ENCODE data around the gene NOPCHAP1.
"Not testable (repeated sequence)": the region's sequence is repeated elsewhere in the genome, so short reads cannot be mapped to it uniquely, and the experiment has no call there.

Gene NOPCHAP1

DNA sequence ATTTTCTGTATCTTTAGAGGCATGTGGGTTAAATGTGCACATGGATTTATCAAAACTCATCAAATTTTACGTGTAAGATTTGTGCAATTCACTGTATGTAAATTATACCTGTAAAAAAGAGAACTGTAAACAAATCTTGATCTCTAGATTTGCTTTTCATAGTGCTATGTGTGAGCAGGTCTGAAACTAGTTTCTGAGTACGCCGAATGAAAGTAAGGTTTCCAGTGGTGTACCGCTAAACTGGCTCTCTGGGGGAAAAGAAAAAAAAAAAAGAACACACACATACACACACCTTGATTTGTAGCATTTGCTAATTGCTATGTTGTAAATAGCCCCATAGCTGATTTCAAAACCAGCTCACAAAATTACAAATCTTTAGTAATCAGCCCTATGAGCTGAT, 19.4 kb upstream of the NOPCHAP1 start:
- no peak for DNase-seq

DNA sequence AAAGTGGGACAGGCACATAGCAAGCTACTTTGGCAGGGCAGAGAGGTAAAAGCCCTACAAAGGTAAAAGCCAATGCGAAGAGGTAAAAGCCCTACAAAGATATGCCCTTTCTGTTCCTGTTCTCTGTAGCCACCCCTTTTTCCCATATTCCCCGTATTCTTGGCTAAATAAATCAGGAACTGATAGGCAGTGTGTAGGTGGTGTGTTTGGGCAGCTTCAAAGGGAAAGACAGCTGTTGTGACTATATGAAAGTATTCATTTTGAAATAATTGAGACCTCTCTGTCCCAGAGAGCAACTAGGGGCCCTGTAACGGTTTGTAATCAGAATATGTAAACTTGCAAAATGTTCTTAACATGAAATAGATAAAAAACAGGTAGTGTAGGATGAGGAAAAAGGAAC, 16.8 kb upstream of the NOPCHAP1 start:
- no peak for DNase-seq

DNA sequence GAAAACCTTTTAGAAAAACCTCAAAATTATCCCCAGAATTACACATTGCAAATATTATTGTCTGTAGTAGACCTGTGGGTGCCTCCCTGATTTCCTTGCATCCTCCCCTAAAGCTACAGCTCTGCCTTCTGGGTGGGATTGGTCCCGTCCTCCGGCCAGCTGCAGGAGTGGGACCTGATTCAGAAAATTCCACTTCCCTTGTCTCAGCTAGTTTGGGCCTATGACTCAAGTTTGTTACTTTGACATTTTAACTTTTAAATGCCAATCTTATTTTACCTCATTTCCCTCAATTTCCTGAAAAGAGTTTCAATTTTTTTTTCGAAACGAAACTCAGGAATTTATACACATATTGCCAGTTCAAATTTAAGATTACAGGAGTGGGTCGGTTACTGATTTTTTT, 14.8 kb upstream of the NOPCHAP1 start:
- no peak for DNase-seq

DNA sequence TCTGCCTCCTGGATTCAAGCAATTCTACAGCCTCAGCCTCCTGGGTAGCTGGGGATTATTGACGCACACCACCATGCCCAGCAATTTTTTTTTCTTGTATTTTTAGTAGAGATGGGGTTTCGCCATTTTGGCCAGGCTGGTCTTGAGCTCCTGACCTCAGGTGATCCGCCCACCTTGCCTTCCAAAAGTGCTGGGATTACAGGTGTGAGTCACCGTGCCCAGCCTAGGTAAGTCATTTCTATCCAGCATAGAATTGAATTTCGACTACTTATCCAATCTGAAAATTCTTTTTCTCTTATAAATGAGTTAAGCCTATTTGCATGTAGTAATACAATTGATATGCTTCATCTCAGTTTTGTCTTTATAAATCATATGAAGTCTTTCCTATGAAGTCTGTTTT, 12.9 kb upstream of the NOPCHAP1 start:
- DNase-seq, result no peak

DNA sequence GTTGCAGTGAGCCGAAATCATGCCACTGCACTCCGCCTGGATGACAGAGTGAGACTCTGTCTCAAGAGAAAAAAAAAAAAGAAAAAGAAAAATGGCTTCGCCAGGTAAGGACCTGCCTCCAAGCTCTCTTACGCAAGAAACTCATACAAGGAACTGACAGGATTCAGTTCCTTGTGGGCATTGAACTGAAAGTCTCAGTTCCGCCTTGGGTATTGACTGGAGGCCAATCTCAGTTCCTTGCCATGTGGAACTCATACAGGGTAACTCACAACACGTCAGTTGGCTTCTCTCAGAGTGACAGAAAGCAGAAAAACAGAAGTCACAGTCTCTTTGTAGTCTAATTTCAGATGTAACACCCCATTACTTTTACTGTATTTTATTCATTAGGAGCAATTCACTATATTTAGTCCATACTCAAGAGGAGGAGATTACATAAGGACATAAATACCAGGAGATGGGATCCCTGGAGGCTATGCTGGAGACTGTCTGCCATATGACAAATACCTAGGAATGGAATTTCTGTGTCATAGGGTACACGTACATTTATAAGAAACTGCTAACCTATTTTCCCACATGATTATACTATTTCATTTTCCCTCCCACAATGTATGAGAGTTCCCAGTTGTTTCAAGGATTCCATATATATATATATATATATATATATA, 11.4 kb upstream of the NOPCHAP1 start:
- DNase-seq, result no peak

DNA sequence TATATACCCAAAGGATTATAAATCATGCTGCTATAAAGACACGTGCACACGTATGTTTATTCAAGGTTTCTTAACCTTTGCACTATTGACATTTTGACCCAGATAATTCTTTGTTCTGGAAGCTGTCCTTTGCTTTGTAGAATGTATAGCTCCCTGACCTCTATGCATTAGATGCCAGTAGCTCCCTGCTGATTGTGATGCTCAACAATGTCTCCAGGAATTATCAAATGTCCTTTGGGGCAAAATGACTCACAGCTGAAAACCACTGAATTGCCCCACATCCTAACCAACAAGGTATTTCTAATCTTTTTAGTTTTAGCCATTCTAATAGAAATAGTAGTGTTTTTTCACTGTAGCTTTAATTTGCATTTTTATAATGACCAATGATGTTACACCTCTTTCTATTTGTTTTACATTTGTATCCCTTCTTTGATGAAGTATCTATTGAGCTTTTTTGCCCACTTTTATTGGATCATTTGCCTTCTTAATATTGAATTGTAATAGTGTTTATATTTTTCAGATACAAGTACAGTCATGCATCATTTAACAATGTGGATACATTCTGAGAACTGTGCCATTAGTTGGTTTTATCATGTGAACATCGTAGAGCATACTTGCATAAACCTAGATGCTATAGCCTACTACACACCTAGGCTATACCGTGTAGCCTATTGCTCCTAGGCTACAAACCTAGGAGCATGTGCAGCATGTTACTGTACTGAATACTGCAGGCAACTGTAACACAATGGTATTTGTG, 10.4 kb upstream of the NOPCHAP1 start:
- no peak for DNase-seq

DNA sequence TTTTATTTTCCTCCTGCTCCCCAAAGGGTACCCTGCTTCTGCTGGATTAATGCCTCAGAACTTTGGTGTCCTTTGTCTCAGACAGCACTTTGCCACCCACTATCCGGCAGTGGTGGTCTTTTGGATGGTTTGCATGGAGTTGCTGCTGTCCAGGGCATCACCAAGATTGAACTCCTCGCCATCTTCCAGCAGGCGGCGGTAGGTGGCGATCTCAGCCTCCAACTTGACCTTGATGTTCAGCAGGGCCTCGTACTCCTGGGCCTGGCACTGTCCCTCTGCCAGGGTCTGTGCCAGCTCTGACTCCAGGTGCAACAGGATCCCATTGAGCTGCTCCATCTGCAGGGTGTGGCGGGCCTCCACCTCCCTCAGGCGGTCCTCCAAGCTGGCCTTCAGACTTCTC, 9.4 kb upstream of the NOPCHAP1 start:
- DNase-seq, result peak; percentile 18

DNA sequence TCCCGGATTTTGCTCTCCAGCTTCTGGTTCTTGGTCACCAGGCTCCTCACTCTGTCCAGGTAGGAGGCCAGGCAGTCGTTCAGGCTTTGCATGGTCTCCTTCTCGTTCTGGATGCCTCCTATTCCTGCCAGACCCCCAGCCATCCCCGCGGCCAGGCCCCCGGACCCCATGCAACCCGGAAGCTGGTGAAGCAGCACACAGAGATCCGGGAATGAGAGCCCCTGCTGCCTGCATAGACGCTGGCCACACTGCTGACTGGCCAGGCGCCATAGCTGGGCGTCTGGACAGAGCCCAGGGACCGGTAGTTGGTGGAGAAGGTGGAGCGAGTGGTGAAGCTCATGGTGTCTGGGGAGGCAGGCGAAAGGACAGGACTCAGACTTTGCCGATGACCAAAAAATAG, 8.4 kb upstream of the NOPCHAP1 start:
- not testable (repeated sequence) for DNase-seq

DNA sequence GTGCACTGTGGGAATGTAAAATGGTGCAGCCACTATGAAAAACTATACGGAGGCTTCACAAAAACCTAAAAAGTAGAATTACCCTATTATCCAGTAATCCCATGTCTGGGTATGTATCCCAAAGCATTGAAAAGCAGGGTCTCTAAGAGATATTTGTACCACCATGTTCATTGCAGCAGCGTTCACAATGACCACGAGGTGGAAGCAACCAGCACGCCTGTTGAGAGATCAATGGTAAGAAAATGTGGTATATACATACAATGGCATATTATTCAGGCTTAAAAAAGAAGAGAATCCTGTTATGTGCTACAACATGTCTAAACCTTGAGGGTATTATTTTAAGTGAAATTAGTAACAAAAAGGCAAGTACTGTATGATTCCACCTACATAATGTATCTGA, 910 bp upstream of the NOPCHAP1 start:
- DNase-seq, result no peak

DNA sequence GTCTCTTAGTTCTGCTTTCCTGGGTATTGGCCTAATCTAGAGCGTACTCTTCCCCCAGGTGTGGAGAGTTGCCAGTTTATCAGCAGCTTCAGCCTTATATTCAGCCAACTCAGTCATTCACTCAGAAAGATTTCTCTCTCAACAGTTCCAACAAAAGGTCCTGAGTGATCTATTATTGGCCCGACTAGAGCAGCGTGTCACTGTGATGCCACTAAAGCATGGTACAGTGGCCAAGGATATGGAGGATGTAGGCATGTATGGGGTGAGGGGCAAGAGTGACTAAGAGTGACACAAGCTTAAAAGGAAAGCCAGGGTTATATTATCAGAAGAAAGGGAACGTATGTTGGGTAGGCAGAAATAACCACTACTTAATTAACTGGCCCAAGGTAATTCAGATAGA, 4.8 kb downstream of the NOPCHAP1 start:
- no peak for DNase-seq

DNA sequence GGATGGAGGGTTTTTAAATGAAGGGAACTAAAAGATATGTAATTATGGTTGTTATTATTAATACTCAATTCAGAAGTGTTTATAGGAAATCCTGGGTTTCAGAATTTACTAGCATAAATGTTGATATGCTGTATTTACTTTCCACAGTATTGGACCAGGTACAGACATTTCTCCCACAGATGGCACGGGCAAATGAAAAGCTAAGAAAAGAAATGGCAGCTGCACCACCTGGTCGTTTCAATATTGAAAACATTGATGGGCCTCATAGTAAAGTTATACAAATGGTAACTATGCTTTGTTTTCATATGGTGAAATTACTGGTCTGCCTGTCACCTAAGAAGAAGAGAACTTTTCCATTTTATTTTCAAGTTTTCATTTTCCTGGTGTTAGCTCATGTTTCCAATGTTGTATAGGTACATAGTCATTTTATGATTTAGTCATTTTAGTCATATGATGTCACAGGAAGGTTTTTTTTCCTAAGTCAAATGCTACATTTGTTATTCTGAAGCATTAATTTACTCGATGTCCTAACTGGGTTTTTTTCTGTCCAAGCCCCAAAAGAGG, 5.5 kb downstream of the NOPCHAP1 start:
- DNase-seq, result no peak

DNA sequence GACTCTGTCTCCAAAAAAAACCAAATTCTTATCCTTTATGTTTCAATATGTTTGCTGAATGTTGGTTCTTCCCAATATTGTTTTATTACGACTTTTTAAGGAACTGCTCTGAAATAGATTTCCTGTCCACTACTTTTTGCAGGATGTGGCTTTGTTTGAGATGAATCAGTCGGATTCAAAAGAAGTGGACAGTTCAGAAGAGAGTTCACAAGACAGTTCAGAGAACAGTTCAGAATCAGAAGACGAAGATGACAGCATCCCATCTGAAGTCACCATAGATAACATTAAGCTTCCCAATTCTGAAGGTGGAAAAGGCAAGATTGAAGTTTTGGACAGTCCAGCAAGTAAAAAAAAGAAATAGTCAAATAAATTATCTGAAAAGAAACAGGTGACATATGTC, 8.2 kb downstream of the NOPCHAP1 start:
- DNase-seq, result no peak

DNA sequence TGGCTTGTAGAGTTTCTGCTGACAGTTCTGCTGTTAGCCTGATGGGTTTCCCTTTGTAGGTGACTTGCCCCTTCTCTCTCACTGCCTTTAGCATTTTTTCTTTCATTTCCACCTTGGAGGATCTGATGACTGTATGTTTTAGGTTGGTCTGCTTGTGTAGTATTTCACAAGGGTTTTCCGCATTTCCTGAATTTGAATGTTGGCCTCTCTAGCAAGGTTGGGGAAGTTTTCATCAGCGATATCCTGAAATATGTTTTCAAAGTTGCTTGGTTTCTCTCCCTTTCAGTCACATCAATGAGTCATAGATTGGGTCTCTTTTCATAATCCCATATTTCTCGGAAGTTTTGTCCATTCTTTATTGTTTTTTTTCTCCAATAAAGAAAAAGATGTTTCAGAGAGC, 11.4 kb downstream of the NOPCHAP1 start:
- DNase-seq, result no peak

DNA sequence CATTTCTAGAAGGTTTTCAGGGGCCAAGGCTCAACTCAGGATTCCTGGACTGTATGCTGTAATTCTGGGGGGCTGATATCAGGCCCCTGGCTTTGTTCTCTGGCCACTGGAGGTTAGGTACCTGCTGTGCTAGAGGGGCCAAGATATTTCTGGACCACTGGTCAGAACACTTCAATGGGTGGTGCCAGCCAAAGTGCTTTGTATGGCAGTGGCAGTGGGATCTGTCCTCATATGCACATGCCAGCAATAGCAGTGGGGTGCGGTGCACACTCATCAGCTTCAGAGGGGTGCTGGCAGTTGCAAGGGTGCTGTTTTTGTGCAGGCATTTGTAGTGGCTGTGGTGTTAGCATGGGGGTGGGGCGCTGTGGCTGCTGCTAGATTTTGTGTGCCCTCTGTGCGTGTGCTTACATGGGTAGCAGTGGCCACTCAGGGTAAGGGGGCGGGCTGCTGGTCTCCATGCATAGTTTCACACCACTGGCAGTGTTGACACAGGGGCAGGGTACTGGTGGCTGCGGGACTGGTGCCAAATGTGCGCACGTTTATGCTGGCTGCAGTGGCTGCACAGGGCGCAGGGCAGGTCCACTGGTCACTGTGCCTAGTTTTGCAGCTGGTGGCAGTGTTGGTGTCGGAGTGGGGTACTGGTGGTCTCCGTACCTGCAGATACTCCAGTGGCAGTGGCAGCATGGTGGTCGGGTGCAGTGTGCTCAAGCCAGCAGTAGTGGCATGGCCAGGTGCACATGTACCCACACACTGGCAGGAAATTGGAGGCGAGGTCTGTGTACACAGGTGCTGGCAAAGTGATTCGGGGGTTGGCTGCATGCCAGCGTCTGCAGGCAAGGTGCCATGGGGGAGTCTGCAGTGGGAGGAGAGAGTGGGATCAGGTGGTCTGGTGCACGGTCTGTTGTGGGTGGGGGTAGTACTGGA, 12.6 kb downstream of the NOPCHAP1 start:
- DNase-seq, result no peak

DNA sequence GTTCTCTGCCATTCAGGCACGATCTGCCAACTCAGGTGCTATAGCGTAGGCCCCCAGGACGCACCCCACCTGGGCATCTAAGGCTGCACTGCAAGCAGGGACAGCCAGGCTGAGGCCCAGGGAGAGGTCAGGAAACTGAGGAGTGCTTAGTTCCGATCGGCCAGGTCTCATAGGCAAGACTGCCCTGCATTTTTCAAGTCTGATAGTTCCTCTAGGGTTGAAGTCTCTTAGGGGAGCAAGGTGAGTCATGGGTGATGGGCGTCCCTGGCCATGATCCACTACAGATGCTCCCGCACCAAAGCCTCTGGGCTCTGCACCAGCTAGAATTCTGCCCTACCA, 13.2 kb downstream of the NOPCHAP1 start:
- DNase-seq, result no peak

DNA sequence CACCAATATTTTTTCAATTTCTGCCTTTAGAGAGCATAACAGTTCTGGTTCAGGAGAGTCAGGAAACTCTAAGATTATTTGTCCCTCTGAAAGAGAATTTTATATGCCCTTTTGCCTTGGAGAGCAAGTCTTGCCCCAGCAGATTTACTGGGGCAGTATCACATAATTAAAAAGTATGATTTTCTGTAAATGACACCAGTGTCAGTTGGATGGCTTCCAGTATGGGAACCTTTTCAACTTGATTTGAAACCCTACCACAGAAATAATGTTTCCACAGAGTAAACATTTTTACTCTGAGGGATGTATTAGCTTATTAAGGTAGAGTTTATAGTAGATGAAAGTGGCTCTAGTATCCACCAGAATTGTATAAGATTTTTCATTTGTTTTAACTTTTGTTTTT, 15.4 kb downstream of the NOPCHAP1 start:
- no peak for DNase-seq

DNA sequence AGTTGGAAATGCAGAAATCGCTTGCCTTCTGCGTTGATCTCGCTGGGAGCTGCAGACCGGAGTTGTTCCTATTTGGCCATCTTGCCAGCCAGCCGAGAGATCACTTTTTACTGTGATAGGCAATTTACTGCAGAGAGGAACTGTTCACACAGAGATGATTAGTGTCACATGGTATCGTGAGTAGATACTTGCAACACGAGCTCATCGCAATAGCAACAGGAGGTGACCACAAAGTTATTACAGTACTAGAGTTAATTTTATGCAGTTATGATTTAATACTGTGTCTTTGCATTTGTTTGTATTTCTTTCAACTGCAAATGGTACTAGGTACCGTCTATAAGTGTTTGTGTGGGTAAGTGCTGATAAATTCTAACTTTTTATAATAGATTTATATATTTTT, 27.8 kb downstream of the NOPCHAP1 start:
- DNase-seq, result no peak

DNA sequence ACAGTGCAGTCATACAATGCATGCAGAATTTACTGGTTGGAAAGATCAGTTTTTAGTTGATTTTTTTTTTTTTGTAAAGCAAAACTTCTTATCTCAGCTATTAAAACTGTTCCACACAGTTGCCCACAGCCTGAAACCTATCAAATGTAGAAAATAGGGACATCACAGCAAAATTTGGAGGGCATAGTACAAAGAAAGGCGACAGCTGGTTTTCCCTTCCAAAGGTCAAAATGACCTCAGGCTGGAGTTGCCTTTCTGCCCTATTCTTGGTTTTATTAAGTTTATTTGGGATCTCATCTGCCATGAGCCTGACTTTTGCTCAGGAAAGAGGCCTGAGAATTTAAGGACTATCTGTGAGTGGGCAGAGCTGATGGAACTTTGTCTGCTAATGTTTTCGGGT, 28.5 kb downstream of the NOPCHAP1 start:
- DNase-seq, result no peak

DNA sequence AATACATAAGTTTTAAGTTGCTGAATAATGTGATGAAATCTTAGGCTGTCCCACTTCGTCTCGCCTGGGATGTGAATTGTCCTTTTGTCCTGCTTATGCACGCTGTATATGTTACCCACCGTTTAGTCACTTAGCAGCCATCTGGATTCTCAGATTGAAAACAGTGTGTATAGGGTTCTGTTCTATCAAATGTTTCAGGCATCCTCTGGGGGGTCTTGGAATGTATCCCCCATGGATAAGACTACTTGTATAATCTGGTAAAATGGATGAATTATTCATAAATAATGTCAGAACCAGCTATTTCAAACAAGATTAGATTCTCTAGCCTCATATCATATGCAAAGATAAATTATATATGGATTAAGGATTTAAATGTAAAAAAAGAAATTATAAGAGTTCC, 29.4 kb downstream of the NOPCHAP1 start:
- no peak for DNase-seq

DNA sequence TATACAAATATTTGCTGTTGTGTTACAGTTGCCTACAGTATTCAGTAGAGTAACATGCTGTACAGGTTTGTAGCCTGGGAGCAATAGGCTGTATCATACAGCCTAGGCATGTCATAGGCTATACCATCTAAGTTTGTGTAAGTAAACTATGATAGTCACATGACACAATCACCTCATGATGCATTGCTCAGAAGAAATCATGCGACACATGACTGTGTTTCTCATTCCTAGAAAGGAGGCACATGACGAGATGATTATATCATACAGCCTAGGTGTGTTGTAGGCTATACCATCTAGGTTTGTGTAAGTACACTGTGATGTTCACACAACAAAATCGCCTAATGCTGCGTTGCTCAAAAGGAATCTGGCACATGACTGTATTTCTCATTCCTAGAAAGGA, 31.9 kb downstream of the NOPCHAP1 start:
- DNase-seq, result no peak

DNA sequence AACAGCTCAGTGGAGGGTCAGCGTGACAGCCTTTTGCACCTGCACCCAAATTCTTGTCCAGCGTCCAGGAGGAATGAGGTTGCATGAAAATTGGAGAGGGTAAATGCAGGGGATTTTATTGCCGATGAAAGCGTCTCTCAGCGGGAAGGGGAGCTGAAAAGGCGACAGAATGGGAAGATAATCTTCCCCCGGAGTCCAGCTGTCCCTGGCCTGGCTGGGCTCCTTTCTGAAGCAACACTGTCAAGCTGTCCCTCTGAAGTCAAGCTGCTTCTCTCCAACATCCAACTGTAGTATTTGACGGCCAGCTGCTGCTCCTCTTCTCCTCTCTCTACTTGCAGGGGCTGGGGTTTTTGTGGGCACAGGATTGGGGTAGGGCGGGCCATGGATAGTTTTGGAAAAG, 32.7 kb downstream of the NOPCHAP1 start:
- no peak for DNase-seq

DNA sequence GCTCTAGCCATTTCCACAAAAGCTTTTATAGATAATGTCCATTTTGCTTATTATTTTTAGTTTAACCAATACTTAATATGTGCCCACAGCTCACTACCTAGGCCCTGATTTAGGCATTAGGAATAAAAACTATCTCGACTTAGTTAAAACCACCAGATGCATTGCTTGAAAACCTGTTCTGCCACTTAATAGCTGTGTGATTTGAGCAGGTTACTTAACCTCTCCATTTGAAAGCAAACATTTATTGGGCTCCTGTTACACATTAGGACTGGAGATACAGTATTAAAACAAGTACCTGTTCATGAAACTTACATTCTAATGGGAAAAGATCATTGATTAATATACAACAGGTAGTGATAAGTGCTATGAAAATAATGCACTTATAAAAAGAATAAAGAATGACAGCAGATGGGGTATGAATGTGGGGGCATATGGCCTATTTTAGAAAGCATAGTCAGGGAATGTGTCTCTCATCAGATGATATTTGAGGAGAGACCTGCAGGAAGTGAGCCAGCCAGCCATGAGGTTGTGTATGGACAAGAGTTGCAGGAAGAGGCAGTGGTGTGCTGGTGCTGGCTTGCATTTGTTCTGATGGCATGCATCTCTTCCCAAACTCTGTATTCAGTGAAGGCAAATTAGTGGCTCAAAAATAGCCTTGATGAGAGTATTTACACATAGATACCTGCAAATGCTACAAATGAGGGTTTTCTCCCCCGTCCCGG, 34.3 kb downstream of the NOPCHAP1 start:
- DNase-seq, result no peak

DNA sequence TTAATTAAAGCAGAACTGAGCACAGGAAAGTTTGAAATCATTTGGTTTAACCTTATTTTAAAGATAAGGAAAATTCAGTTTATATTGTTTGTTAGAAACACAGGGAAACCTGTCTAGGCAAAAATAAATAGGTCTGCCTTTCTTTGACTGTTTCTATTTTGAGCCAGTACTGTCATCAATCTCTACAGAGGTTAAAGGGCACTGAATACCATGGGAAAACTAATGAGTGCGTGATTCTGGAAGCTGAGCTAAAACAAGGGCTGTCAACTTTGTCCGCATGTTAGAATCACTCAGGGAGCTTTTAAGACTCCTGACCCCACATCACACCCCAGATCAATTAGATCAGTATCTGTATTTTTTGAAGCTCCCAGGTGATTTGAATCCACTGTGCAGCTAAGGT, 38.8 kb downstream of the NOPCHAP1 start:
- no peak for DNase-seq

All from activated CD4-positive, alpha-beta T cell treated with anti-CD3 and anti-CD28 coated beads for 48 hours (primary cell).